22Rv1 (cell line): ENCODE measurements around the gene ZNF687.

ENCODE experiments used
- CTCF ChIP-seq: fragments of 450-650 bp; IDR thresholded peaks from 2 replicates; pipeline ENCODE4 v1.5.1; 2017; ENCODE audit warnings: mild to moderate bottlenecking
- ZFX ChIP-seq: fragments of 450-650 bp; IDR thresholded peaks from 2 replicates; pipeline ENCODE4 v1.6.1; 2017; ENCODE audit warnings: antibody characterized with exemption, borderline replicate concordance

- TF ChIP-seq CTCF, result no peak
- TF ChIP-seq ZFX, result no peak
These were observed 52.7 kb downstream of the ZNF687 start for GRCh38 chr1:151334822-151335221.
